RPMI8226 (cell line): ENCODE data around the gene FGD5.

ENCODE experiments used
- DNase-seq: peaks from one replicate; pipeline ENCODE4 v3.0.0-alpha.2; 2015

Gene FGD5

GRCh38 chr3:14818804-14819500, at the start of gene FGD5:
TSS of gene FGD5 (plus strand) at chr3:14818962. CDS start at chr3:14819072, 110 bp downstream.
- no peak for DNase-seq

- DNase-seq, result no peak
Observed at GRCh38 chr3:14769544-14770325, 49.0 kb upstream of the FGD5 start.

GRCh38 chr3:14770591-14770990, 48.2 kb upstream of the FGD5 start:
- no peak for DNase-seq

- no peak for DNase-seq
Observed at GRCh38 chr3:14771593-14772497, 46.9 kb upstream of the FGD5 start.

GRCh38 chr3:14772533-14773138, 46.1 kb upstream of the FGD5 start:
- DNase-seq, result no peak

GRCh38 chr3:14773281-14773680, 45.5 kb upstream of the FGD5 start:
- no peak for DNase-seq

- DNase-seq, result no peak
Observed at GRCh38 chr3:14773691-14774128, 45.1 kb upstream of the FGD5 start.

- no peak for DNase-seq
Observed at GRCh38 chr3:14774431-14774830, 44.3 kb upstream of the FGD5 start.

GRCh38 chr3:14775011-14775410, 43.8 kb upstream of the FGD5 start:
- DNase-seq, result no peak

GRCh38 chr3:14775563-14775962, 43.2 kb upstream of the FGD5 start:
- no peak for DNase-seq

- no peak for DNase-seq
Observed at GRCh38 chr3:14779069-14779685, 39.6 kb upstream of the FGD5 start.

GRCh38 chr3:14780927-14781507, 37.7 kb upstream of the FGD5 start:
- DNase-seq, result peak; percentile 84

- no peak for DNase-seq
Observed at GRCh38 chr3:14783480-14784086, 35.2 kb upstream of the FGD5 start.

- DNase-seq, result no peak
Observed at GRCh38 chr3:14784087-14784681, 34.6 kb upstream of the FGD5 start.

- no peak for DNase-seq
Observed at GRCh38 chr3:14785207-14786155, 33.3 kb upstream of the FGD5 start.

- no peak for DNase-seq
Observed at GRCh38 chr3:14786369-14786768, 32.4 kb upstream of the FGD5 start.

GRCh38 chr3:14787630-14788029, 31.1 kb upstream of the FGD5 start:
- no peak for DNase-seq

- DNase-seq, result no peak
Observed at GRCh38 chr3:14788644-14789043, 30.1 kb upstream of the FGD5 start.

GRCh38 chr3:14789221-14789620, 29.5 kb upstream of the FGD5 start:
- no peak for DNase-seq
